ENCODE results near the gene KCNH2. TPM values are rescaled to one million over a fixed set of nuclear protein-coding genes. Genes with fewer than 3 reads are reported as not detected.

KCNH2 gene
- total and polyA plus RNA-seq, 10 of the 15 experiments (the other 5 are each of a cell fraction or from before 2014, with no cell fraction given): 0.04 to 0.24 (median 0.17) TPM; not detected in 6

DNA sequence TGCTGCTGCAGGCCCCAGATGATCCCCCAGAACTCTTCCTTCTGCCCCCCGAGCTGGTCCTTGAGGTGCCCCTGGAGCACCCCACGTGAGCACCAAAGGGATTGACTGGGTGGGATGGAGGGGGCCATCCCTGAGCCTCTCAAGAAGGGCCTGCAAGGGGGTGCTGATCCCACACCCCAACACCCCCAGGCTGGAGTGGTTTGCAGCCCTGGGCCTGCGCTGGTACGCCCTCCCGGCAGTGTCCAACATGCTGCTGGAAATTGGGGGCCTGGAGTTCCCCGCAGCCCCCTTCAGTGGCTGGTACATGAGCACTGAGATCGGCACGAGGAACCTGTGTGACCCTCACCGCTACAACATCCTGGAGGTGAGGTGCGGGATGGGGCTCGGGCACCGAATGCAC, 20.9 kb upstream of the KCNH2 start:
- RAD21 ChIA-PET (ENCODE audit: unreplicated experiment): no interaction called here
- H3K27ac ChIP-seq (ENCODE audit: control insufficient read depth, insufficient read depth): no peak overlapping the region
- no peak overlapping the region for H3K9ac ChIP-seq (ENCODE audit: control insufficient read depth, insufficient read depth, low read length)
- no peaks in the 10 kb centered on the region for H3K27me3 ChIP-seq (replicated peaks in 1 of 2; ENCODE audit: control insufficient read depth in 2 of 2, insufficient read depth in 2 of 2, low read length in 1 of 2)
- no peaks in the 10 kb centered on the region for H3K4me1 ChIP-seq (ENCODE audit: control insufficient read depth, insufficient read depth, low read length)
- no peaks in the 10 kb centered on the region for H3K79me2 ChIP-seq (ENCODE audit: control insufficient read depth, insufficient read depth, low read length)
- H2AFZ ChIP-seq (ENCODE audit: control insufficient read depth, low read depth, low read length): no peak overlapping the region
- POLR2A ChIA-PET: no interaction called here
- H4K20me1 ChIP-seq (ENCODE audit: control insufficient read depth, insufficient read depth): no peaks in the 10 kb centered on the region
- FAIRE-seq (no peak), DNase-seq (ENCODE audit: low read depth, low spot score) (no peak), ATAC-seq (no peak)
- WGBS (ENCODE audit: insufficient coverage, insufficient replicate concordance, low lambda C conversion rate, missing lambda C conversion rate): 39% methylated on average over 12 of the region's 12 CpGs
- in situ Hi-C loops (cut with MboI): no loop called here
- H3K36me3 ChIP-seq (ENCODE audit: control insufficient read depth in 2 of 2, insufficient read depth in 2 of 2, low read length in 1 of 2): no peaks in the 10 kb centered on the region
- H3K4me2 ChIP-seq (ENCODE audit: control insufficient read depth, insufficient read depth): no peak overlapping the region
- H3K4me3 ChIP-seq: no peak overlapping the region
- no TSS peak for BruUV-seq (replicated peaks)
- SMC1A ChIA-PET (ENCODE audit: uncharacterized antibody, unreplicated experiment): no interaction called here
- CTCF ChIA-PET: no interaction called here
- no peaks in the 10 kb centered on the region for H3K9me3 ChIP-seq (replicated peaks; ENCODE audit: control insufficient read depth, insufficient read depth, low read length)
- intact Hi-C loops (cut with micrococcal nuclease; ENCODE audit: unreplicated experiment): no loop called here
- TF ChIP-seq RAD51 (IDR thresholded peaks at IDR 0.05): no peak
- TF ChIP-seq SREBF1 (IDR thresholded peaks at IDR 0.05; ENCODE audit: low read length): no peak
- TF ChIP-seq YY1 (IDR thresholded peaks at IDR 0.05; ENCODE audit: low read depth, low read length): no peak
- no peak for TF ChIP-seq BRCA1 (IDR thresholded peaks at IDR 0.05; ENCODE audit: low read depth, low read length)
- TF ChIP-seq ZNF274 (IDR thresholded peaks at IDR 0.05; ENCODE audit: insufficient read depth, insufficient read length): no peak
- no peak for TF ChIP-seq SIN3A (IDR thresholded peaks at IDR 0.05; ENCODE audit: low read depth, low read length)
- no peak for TF ChIP-seq MYC (IDR thresholded peaks at IDR 0.05; ENCODE audit: insufficient read depth, insufficient read length, insufficient replicate concordance, low read length, severe bottlenecking)
- TF ChIP-seq, protein P1, sequence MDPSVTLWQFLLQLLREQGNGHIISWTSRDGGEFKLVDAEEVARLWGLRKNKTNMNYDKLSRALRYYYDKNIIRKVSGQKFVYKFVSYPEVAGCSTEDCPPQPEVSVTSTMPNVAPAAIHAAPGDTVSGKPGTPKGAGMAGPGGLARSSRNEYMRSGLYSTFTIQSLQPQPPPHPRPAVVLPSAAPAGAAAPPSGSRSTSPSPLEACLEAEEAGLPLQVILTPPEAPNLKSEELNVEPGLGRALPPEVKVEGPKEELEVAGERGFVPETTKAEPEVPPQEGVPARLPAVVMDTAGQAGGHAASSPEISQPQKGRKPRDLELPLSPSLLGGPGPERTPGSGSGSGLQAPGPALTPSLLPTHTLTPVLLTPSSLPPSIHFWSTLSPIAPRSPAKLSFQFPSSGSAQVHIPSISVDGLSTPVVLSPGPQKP (IDR thresholded peaks at IDR 0.05; ENCODE audit: low read depth, low read length): no peak
- TF ChIP-seq KDM1A (IDR thresholded peaks at IDR 0.05; ENCODE audit: borderline replicate concordance): no peak
- no peak for TF ChIP-seq RUNX3 (IDR thresholded peaks at IDR 0.05; ENCODE audit: low read length)
- no peak for TF ChIP-seq POLR2A (IDR thresholded peaks at IDR 0.05; ENCODE audit: low read depth, low read length)
- no peak for TF ChIP-seq NFYB (IDR thresholded peaks at IDR 0.05; ENCODE audit: insufficient read depth, low read depth, low read length)
- TF ChIP-seq, protein P2, sequence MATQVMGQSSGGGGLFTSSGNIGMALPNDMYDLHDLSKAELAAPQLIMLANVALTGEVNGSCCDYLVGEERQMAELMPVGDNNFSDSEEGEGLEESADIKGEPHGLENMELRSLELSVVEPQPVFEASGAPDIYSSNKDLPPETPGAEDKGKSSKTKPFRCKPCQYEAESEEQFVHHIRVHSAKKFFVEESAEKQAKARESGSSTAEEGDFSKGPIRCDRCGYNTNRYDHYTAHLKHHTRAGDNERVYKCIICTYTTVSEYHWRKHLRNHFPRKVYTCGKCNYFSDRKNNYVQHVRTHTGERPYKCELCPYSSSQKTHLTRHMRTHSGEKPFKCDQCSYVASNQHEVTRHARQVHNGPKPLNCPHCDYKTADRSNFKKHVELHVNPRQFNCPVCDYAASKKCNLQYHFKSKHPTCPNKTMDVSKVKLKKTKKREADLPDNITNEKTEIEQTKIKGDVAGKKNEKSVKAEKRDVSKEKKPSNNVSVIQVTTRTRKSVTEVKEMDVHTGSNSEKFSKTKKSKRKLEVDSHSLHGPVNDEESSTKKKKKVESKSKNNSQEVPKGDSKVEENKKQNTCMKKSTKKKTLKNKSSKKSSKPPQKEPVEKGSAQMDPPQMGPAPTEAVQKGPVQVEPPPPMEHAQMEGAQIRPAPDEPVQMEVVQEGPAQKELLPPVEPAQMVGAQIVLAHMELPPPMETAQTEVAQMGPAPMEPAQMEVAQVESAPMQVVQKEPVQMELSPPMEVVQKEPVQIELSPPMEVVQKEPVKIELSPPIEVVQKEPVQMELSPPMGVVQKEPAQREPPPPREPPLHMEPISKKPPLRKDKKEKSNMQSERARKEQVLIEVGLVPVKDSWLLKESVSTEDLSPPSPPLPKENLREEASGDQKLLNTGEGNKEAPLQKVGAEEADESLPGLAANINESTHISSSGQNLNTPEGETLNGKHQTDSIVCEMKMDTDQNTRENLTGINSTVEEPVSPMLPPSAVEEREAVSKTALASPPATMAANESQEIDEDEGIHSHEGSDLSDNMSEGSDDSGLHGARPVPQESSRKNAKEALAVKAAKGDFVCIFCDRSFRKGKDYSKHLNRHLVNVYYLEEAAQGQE (IDR thresholded peaks at IDR 0.05; ENCODE audit: low read depth, low read length): no peak
- no peak for TF ChIP-seq NFIC (IDR thresholded peaks at IDR 0.05; ENCODE audit: low read depth, low read length)
- TF ChIP-seq NFXL1 (IDR thresholded peaks at IDR 0.05; ENCODE audit: borderline replicate concordance): no peak
- no peak for TF ChIP-seq EGR1 (IDR thresholded peaks at IDR 0.05; ENCODE audit: borderline replicate concordance in 1 of 2, low read depth in 2 of 2, low read length in 2 of 2)
- TF ChIP-seq KLF5 (IDR thresholded peaks at IDR 0.05; ENCODE audit: partially characterized antibody): no peak
- no peak for TF ChIP-seq SMAD5 (IDR thresholded peaks at IDR 0.05; ENCODE audit: low read depth)
- no peak for TF ChIP-seq E2F4 (IDR thresholded peaks at IDR 0.05; ENCODE audit: low read depth, low read length)
